GM18498 (cell line): Measurements from ENCODE around the gene HDAC10.
A peak's percentile ranks its signal among the peaks of the same experiment; 100 is the strongest.

Source experiments
- ATAC-seq: cut with Tn5 transposase; IDR thresholded peaks from one replicate; pipeline ENCODE4 v1.9.1; 2021; ENCODE audit warnings: mild to moderate bottlenecking, moderate library complexity; ENCODE audit not compliant: unreplicated experiment

The HDAC10 gene

GRCh38 chr22:50204571-50204970, 46.5 kb downstream of the HDAC10 start:
- no peak for ATAC-seq

DNA sequence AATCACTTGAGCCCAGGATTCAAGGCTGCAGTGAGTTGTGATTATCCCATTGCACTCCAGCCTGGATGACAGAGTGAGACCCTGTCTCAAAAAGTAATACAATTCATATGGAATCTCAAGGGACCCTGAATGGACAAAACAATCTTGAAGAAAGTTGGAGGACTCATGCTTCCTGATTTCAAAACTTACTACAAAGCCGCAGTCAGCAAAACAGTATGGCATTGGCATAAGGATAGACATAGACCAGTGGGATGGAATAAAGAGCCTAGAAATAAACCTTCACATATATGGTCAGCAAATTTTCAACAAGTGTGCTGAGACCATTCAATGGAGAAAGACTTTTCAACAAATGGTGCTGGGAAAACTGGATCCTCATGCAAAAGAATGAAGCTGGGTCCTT, 47.8 kb downstream of the HDAC10 start:
- ATAC-seq, result no peak

GRCh38 chr22:50202130-50202666, 48.9 kb downstream of the HDAC10 start:
- no peak for ATAC-seq

DNA sequence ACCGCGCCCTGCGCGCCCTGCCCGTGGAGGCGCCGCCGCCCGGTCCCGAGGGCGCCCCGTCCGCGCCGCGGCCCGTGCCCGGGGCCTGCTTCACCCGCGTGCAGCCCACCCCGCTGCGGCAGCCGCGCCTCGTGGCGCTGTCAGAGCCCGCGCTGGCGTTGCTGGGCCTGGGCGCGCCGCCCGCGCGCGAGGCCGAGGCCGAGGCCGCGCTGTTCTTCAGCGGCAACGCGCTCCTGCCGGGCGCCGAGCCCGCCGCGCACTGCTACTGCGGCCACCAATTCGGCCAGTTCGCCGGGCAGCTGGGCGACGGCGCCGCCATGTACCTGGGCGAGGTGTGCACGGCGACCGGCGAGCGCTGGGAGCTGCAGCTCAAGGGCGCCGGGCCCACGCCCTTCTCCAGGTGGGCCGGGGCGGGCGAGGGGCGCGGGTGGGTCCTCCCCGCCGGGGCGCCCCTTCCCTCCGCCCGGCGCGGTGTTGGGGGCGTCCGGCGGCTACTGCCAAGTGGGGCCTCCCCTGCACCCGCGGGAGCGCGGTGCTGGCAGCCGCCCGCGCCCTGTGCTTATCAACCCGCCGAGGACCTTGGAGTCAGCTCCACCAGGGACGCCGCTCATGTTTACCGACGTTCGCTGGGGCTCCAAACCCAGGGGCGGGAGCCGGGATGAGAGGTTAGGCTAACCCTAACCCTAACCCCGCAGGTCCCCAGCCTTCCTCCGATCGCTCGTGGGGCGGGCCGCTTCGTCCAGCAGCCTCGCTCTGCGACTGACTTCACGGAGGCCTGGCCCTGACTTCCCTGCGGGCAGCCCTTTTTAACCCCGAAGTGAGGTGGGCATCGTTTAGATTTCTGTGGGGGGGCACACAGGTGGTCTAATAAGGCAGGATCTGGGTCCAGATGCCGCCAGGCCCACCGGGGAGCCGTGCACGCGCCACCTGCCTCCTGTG, 49.6 kb downstream of the HDAC10 start:
- peak; percentile 22 for ATAC-seq

GRCh38 chr22:50200461-50201190, 50.4 kb downstream of the HDAC10 start, which contains the start of gene SELENOO:
TSS of gene SELENOO (plus strand) at chr22:50201011. CDS start at chr22:50201037, 26 bp downstream.
- ATAC-seq, result peak; percentile 75

DNA sequence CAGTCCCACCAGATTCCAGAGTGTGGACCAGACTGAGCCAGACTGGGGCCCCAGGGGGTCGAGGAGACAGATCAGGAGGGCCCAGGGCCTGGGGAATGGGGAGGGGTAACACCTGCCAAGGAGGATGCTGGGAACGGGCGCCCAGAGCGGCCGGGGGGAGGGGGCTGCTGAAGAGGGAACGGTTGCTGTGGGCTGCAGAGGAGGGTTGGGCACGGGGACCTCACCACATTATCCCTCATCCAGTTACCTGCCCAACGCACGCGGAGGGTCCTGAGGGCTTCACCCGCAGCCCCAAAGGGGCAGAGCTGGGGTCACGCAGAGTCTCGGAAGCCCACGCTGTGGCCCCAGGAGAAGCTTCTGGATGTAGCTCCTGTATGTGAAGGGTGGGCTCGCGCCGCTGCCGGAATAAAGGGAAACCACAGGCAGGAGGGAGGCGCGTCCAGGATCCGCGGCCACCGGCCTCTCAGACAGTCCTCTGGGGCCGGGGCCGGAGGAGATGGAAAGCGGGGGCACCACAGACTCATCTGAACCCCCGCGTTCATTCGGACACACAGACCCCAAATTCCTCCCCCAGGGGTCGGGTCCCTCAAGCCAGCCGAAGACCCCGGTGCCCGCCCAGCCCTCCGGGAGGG, 51.1 kb downstream of the HDAC10 start:
- ATAC-seq, result peak; percentile 2

DNA sequence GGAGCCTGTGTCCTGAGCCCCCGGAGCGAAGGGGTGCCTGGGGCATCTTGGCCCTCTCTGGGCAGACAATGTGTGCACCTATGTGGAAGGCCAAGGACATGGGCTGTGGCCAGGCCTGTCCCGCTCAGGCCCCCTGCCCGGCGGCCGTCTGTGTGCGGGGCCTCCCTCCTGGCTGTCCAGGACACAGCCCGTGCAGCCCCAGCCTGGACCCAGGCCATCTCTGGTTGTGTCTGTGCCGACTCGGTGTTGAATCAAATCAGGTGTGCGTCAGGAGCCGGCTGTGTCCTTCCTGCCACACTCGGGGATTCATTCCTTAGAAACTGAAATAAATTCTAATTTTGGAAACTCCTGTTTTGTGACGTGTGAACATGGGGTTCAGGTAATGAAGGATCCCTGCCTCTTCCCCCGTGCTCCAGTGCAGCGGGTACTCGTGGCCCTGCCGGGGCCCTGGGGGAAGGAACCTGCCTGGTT, 51.8 kb downstream of the HDAC10 start:
- no peak for ATAC-seq

GRCh38 chr22:50198624-50199017, 52.4 kb downstream of the HDAC10 start:
- ATAC-seq, result no peak

GRCh38 chr22:50197856-50198623, 53.0 kb downstream of the HDAC10 start:
- ATAC-seq, result no peak

DNA sequence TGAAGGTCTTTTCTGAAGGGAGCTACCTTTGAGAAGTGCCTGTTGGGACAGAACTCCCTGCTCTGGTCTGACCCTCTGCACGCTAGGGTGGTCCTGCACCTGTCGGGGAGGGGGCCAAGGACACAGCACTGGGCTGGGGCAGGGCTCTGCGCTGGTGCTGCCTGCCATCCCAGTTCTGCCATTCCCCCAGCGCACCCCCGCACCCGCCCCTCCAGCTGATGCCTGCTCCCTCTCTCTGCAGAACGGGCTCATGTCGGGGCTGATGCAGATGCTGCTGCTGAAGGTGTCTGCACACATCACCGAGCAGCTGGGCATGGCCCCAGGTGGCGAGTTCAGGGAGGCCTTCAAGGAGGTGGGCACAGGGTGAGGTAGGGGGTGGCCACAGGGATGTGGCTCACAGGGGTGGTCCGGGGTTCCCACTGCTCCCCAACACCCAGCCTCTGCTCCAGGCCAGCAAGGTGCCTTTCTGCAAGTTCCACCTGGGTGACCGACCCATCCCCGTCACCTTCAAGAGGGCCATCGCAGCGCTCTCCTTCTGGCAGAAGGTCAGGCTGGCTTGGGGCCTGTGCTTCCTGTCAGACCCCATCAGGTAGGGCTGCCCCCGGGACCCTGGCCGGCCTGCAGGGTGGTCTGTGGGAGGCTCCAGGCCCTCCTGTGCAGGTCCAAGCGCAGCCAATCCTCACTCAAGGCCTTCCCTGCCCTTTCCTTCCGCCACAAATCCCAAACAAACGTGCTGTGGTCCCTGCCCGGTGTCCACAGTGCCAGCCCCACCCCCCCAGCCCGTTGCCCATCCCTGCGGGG, 53.9 kb downstream of the HDAC10 start:
- no peak for ATAC-seq

DNA sequence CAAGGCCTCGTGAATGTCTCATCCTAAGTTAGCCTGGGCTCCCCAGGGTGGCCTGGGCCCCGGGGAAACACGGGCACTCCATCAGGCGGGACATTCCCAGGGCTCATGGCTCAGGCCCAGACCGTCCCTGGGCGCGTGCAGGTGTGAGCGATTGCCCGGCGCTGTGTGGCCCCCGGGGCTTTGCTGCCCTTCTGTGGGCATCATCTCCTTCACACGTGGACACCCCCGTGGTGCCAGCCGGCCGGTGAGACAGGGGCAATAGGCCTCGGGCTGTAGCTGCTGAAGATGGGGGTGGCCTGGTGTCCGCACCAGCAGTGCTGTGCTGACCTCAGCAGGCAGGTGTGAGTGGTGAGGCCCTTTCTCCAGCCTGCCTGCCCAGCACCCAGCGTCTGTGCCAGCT, 54.8 kb downstream of the HDAC10 start:
- ATAC-seq, result no peak
